DMS79 (cell line): ENCODE measurements around the gene GID4.
"Not testable (repeated sequence)": the region's sequence is repeated elsewhere in the genome, so short reads cannot be mapped to it uniquely, and the experiment has no call there.

ENCODE experiments used
- DNase-seq: peaks from one replicate; lab custom pipeline; 2025; lab: John Stamatoyannopoulos, UW

GID4 gene

DNA sequence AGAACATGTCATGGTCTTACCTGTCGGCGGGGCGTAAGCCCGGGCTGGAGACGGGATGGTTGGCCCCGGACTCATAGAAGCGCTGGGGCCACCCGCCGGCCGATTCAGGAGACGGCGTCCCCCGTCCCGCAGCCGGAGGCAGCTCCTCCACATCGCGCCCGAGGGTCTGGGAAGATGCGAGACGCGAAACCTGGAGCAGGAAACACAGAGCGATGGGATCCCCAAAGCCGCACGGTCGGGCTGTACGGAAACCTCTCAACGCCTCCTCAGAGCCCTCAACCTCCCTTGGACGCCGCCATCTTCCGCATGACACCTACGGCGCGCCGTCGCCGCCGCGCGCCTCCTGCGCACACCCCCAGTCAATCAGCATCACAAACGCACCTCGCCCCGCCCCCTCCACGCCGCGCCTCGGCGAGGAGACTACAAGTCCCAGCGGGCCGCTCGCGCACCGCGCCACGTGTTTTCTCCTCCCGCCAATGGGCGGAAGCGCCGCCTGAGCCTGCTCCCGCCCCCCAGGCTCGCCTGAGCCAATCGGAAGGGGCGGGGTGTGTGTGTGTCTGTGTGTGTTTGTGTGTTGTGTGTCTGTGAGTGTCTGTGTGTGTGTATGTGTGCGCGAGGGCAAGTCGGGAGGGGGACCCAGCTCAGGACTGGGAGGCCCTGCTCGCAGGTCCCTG, at the start of gene GID4, which contains the start of gene ATPAF2:
Gene GID4, plus strand, starts transcription at position 548 of the 674 bp plus-strand sequence. Its CDS starts 57 bp downstream, at position 605.
Gene ATPAF2, minus strand, starts transcription at position 308 of the 674 bp plus-strand sequence. Its CDS starts 155 bp downstream, at position 153.
- peak; percentile 84 for DNase-seq

DNA sequence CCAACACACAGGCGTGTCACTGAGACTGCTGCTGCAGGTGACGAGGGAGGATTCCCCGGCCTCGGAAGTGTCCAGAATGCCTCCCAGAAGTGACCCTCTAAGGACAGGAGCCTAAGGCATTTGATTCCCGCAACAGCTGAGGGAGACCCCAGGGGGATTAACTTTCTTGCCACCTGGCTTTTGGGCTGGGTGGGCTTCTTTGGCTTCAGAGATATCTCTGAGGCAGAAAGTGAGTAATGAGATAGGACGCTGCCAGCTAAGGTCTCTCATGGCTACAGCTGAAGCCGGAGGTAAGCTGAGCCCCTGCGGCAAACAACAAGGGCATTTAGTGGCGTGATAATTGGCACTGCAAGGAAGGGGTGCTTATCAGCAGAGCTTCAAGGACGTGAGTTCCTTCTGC, 49.6 kb upstream of the GID4 start:
- DNase-seq: no peak

DNA sequence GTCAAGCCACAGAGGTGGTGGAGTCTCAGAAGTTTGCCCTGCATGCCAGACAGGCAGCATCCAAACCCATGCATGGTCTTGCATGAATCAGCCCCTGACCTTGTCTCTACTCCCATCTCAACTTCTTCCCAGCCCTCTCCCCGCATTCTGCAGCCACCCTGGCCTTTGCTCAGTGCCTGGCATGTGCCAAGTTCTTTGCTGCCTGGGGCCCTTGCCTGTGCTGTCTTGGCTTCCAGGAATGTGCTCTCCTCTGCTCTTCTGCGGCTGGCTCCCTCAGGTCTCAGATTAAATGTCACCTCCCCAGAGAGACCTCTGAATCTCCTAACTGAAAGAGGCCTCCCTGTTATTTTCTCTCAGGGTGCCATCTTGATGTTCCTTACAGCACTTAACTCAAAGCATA, 48.9 kb upstream of the GID4 start:
- no peak for DNase-seq

DNA sequence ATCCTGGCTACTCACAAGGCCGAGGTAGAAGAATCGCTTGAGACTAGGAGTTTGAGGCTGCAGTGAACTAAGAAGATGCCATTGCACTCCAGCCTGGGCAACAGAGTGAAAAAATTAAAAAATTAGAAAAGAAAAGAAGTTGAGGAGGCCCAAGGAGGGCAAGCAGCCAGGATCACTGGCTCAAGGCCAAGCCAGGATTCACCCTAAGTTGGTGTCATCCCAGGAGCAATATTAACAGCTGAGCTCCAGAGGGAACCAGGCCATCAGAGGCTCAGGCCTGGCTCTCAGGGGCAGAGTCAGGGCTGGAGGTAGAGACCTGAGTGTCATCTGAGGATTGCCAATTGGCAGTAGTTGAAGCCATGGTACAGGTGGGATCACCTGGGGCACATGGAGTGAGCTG, 45.8 kb upstream of the GID4 start:
- DNase-seq: no peak

- DNase-seq: no peak
Observed at GRCh38 chr17:17993852-17994251, 45.4 kb upstream of the GID4 start.

DNA sequence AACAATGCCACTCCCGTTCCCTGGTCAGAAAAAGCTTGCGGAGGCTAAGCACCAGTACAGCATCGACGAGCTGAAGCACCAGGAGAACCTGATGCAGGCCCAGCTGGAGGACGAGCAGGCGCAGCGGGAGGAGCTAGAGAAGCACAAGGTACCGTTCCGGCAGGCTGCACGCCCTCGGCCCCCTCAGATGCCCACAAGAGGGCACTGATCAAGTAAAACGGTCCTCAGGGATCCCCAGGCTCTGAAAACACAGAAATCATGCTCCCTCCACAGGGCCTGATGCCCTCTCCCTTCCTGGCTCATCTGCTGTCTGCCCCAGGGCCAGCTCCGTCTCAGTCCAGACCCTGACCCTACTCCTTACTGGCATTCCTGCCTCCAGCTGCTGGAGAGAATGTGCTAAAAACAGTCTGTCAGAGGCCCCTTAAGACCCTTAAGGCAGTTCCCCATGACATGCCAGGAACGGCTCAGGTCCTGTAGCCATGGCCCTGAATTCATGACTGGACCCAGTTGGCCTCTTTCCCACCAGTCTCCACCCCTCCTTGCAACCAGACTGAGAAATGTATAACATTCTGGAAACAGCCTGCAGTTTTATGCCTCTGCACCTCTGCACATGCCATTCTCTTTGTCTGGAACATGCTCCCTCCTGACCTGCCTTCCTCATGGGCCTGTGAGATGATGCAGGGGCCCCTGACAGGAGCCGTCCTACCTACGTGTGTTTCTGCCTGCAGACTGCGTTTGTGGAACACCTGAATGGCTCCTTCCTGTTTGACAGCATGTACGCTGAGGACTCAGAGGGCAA, 44.7 kb upstream of the GID4 start:
- no peak for DNase-seq

DNA sequence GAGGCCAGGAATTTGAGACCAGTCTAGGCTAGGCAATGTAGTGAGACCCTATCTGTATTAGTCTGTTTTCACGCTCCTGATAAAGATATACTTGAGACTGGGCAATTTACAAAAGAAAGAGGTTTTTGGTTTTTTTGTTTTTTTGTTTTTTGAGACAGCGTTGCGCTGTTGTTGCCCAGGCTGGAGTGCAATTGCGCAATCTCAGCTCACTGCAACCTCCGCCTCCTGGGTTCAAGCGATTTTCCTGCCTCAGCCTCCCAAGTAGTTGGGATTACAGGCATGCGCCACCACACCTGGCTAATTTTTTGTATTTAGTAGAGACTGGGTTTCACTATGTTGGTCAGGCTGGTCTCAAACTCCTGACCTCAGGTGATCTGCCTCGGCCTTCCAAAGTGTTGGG, 43.3 kb upstream of the GID4 start:
- not testable (repeated sequence) for DNase-seq

- no peak for DNase-seq
Observed at GRCh38 chr17:17998934-17999333, 40.3 kb upstream of the GID4 start.

DNA sequence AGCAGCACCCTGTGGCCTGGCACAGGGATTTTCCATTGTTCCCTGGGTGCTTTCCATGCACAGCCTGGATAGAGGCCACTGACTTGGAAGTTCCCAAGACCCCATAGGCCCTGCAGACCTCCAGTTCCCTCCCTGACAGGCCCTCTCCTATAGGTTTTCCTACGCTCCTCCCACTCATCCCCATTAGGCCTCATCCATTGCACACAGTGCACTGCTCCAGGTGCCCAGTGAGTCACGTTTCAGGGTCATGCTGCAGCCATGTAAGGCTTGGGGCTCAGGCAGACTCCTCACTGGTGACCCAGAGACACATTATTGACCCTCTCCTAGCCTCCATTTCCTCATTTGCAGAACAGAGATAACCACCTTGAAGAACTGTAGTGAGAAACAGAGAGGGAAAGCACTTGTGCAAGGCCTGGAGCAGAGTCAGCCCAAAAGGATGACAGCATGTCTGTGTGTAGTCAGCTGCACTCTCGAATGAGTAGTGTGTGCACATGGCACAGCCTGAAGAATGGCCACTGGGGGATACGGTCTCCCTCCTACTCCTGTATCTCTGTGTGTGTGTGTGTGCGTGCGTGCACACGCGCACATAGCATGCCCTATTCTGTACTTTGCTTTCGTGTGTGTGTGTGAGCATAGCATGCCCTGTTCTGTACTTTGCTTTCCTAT, 39.7 kb upstream of the GID4 start:
- DNase-seq: no peak

DNA sequence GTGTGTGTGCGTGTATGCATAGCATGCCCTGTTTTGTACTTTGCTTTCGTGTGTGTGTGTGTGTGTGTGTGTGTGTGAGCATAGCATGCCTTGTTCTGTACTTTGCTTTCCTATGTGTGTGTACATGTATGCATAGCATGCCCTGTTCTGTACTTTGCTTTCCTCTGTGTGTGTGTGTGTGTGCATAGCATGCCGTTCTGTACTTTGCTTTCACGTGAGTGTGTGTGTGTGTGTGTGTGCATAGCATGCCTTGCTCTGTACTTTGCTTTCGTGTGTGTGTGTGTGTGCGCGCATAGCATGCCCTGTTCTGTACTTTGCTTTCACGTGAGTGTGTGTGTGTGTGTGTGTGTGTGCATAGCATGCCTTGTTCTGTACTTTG, 39.2 kb upstream of the GID4 start:
- no peak for DNase-seq

GRCh38 chr17:18002171-18002570, 37.0 kb upstream of the GID4 start:
- DNase-seq: no peak

- DNase-seq: peak; percentile 30
Observed at GRCh38 chr17:18004345-18004744, 34.9 kb upstream of the GID4 start.

DNA sequence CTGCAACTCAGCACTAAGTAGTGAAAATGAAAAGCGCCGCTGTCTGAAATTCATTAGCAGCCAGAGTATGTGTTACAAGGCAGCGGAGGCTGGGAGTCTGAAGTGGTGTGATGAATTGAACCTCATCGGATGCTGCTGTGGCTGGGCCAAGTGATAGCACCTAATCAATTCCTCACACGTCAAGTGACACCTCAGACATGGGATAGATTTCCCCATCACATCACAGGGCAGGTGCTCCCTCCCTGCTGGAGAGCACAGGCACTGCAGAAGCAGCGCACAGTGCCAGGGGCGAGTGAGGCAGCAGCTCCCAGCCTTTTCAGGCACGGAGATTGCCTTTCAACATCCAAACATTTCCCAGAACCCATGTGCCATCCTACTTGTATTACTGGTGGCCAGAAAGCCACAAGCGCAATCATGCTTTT, 34.3 kb upstream of the GID4 start:
- DNase-seq: no peak

DNA sequence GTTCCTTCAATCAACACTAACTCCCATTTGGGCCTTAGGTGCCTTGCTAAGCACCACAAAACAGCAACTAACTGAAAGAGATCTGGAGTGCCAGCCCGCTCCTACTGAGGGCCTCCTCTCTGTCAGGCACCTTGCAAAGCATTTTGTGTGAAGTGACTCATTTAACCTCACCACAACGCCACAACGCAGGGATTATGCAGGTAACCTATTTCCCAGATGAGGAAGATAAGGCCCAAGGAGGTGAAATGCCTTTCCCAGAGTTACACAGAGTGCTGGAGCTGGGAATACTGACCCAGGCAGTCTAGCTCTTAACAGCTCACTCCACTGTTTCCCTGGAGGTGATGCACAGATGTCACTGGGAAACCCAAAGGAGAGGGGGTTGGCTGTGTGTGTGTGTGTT, 33.7 kb upstream of the GID4 start:
- DNase-seq: no peak

- no peak for DNase-seq
Observed at GRCh38 chr17:18006495-18007239, 32.5 kb upstream of the GID4 start.

DNA sequence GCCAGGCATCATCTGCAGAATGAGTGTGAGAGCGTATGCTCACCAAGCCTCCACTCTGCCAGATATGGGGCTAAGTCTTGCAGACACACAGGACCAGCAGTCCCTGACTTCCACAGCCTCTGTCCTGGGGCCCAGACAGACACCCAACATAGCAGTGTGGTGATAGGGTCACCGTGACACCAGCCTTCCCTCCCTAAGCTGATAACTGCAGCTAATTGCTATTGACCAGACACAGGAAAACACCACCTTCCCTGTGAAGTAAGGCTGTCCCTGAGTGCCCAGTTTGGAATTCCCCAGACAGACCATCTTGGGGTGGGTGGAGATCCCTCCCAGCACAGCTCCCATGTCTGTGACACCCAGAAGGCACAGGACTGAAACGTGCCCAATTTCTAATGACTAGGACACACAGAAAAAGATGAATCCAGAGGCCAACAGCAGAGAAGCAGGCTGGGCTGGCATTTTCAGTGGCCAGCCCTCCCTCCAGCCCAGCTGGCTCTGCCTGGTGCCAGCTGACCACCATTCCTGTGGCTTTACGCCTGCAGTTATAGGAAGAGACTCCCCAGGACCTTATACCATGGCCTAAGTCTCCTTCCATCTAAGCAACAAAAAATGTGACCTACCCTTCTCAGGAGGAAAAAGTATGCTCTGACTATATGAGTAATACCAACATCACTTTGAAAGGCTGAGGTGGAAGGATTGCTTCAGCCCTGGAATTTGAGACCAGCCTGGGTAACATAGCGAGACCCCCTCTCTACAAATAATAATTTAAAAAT, 30.5 kb upstream of the GID4 start:
- DNase-seq: no peak

GRCh38 chr17:18009609-18010420, 29.4 kb upstream of the GID4 start:
- DNase-seq: no peak

- DNase-seq: no peak
Observed at GRCh38 chr17:18011286-18011685, 27.9 kb upstream of the GID4 start.

DNA sequence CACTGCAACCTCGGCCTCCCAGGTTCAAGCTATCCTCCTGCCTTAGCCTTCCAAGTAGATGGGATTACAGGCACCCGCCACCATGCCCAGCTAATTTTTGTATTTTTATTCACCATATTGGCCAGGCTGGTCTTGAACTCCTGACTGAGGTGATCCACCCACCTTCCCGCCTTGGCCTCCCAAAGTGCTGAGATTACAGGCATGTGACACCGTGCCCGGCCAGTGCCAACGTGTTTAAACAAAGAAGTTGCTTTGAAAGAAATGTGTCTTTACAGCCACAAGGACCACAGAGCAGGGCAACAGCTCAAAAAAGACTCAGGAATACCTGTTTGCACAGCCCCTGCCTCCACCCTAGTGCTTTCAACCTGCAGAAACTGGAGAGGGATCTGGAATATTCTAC, 25.2 kb upstream of the GID4 start:
- no peak for DNase-seq

DNA sequence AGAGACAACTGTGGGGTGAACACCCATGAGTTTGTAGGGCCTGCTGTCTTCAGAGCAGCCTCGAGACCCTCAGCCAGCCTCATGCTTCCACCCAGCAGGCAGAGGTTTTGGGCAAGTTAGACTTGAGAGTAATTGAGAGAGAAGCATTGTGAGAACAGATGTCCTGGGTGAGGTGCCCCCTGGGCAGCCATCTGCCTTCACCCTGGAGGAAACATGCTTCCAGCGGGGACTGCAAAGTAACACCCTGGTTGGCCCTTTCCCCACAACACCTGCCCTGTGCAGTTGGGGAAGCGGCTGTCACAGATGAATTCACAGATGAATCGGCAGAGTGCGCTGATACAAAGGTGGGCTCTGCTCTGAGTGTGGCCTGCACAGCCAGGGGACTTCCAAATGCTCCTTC, 23.6 kb upstream of the GID4 start:
- no peak for DNase-seq

- no peak for DNase-seq
Observed at GRCh38 chr17:18016426-18016825, 22.8 kb upstream of the GID4 start.
